Measurements from ENCODE around the gene SDSL. TPM values are rescaled to one million over a fixed set of nuclear protein-coding genes. Genes with fewer than 3 reads are reported as not detected.

SDSL gene
- polyA plus RNA-seq, 1 donor from 2014 or later, result 0.43 TPM

DNA sequence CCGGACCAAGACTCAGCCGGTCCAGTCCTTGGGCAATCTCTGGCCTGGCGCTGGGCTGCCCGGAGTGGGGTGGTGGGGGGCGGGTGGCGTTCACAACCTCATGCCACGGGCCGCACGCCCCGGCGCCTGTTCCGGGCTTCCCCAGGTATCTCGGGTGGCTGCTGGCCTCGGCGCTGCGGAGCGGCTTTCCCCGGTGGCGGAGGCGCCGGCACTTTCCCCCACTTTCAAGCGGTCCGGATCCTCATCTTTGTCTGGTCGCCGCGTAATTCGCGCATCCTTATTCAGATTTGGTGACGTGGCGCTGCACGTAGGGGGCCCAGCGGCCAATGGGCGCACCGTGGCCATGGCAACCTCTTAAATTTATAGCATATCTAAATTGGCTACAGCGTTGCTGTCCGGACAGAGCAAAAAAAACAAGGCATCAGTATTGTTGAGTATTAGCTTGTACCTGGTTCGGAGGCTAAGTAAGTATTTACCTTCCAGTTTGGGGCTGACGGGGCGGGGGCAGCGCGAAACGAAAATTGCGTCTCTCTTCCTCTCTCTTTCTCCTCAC lies 49.5 kb downstream of the SDSL start, which contains the start of gene LHX5:
Gene LHX5, minus strand, starts transcription at position 253 of the 553 bp plus-strand sequence. CDS start 373 bp downstream, outside the sequence.
- Mint-ChIP-seq H3K9me3 (peaks cover 0 to 2% (median 0%) of the 10 kb centered on the region in 3 donors), H3K27me3 (peaks cover 60% of the 10 kb centered on the region), H3K4me1 (peaks cover 3 to 21% (median 11%) of the 10 kb centered on the region in 3 donors), H3K4me3 (peak within 1 kb of the TSS in 2 of 4 donors; percentile 25 to 47), H3K36me3 (peaks cover 2% of the 10 kb centered on the region), H3K27ac (peak within 1 kb of the TSS in 1 of 3 donors; percentile 51)

DNA sequence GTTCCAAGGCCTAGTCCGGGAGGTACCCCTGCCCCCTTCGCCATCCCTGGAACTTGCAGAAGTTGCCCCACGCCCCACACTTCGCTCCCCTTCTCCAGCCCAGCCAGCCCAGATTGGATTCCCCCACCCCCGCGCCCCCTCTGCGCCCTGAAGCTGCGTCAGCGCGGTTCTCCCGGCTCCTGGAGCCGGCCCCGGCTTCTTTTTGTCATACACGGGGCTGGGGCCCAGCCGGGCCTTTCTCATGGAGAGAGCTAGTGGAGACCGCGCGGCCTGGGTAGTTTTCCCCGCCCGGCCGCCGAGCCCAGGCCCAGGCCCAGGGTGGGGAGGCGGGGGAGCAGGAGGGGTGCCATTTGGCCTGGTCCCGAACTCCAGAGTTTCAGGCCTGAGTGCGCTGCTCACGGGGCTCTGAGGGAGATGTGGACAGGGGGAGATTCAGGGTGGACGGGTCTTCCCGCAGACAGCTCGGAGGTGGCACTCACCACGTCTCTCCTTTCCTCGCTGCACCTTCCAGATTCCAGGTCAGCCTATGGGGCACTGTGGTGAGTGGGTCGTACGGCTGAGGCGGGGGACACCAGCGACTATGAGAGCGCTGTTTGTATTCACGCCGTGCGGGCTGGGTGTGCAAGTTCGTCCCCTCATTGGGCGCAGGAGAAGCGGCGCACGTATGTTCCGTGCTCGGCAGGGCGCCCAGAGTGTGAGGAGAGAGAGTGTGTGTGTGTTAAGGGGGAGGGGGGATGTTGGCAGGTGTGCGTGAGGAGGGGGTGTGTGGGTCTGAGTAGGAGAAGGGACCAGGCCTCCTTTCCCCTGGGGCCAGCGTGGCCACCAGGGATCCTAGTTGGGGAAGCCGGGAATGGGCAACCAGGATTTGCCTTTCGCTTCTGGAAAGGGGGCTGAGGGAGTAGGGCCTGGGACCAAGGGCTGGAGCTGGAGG lies 50.3 kb downstream of the SDSL start:
- no peak overlapping the region for H3K27ac Mint-ChIP-seq
- peaks cover 58% of the 10 kb centered on the region for H3K27me3 Mint-ChIP-seq
- no peak overlapping the region for H3K4me3 Mint-ChIP-seq
- peaks cover 0 to 2% (median 0%) of the 10 kb centered on the region in 3 donors for H3K9me3 Mint-ChIP-seq
- peaks cover 2% of the 10 kb centered on the region for H3K36me3 Mint-ChIP-seq
- peaks cover 1 to 18% (median 11%) of the 10 kb centered on the region in 3 donors for H3K4me1 Mint-ChIP-seq

DNA sequence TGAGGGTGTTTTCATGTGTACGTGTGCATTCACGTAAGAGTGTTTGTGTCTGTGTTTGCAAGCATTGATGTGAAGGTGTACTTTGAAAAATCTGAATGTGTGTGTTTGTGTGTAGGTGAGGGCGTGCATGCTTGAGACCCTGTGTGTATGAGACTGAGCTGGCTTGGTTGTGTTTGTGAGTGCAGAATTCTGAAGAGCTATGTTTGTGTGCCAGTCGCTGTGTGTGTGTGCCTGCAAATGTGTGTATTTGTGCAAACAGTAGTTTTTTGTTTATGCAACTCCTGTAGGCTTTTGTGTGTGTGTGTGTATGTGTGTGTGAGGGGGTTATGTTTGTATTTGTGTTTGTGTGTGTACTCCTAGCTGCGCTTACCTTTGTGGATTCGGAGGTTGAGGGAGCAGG lies 51.2 kb downstream of the SDSL start:
- Mint-ChIP-seq H3K36me3 (peaks cover 2% of the 10 kb centered on the region), H3K9me3 (peaks cover 0 to 2% (median 0%) of the 10 kb centered on the region in 3 donors), H3K27ac (no peak overlapping the region), H3K27me3 (peaks cover 63% of the 10 kb centered on the region), H3K4me3 (no peak overlapping the region), H3K4me1 (peaks cover 1 to 18% (median 11%) of the 10 kb centered on the region in 3 donors)

DNA sequence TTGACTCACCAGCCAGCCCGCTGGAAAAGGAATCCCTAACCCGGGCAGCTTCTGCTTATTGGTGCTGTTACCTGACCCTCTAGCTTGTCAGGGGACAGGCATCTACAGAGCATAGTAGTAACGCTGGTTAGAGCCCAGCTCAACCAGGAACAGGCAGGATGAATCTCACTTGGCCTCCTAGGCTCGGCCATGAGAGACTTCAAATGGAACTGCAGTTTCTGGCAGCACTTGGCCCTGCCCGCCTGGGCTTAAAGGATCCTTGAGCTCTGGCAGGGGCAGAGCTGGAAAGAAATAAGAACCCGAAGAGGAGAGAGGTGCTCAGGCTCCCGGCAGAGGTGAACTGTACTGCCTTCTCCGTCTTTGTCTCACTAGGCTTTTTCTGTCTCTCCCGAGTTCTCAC lies 51.8 kb downstream of the SDSL start:
- H3K36me3 Mint-ChIP-seq, result peaks cover 2% of the 10 kb centered on the region
- H3K4me1 Mint-ChIP-seq, result peaks cover 1 to 17% (median 11%) of the 10 kb centered on the region in 3 donors
- H3K27ac Mint-ChIP-seq, result peak overlapping the region in 2 of 3 donors; percentile 77 to 85
- peak overlapping the region in 2 of 4 donors; percentile 20 to 29 for H3K4me3 Mint-ChIP-seq
- peaks cover 0 to 2% (median 0%) of the 10 kb centered on the region in 3 donors for H3K9me3 Mint-ChIP-seq
- H3K27me3 Mint-ChIP-seq, result peaks cover 64% of the 10 kb centered on the region

DNA sequence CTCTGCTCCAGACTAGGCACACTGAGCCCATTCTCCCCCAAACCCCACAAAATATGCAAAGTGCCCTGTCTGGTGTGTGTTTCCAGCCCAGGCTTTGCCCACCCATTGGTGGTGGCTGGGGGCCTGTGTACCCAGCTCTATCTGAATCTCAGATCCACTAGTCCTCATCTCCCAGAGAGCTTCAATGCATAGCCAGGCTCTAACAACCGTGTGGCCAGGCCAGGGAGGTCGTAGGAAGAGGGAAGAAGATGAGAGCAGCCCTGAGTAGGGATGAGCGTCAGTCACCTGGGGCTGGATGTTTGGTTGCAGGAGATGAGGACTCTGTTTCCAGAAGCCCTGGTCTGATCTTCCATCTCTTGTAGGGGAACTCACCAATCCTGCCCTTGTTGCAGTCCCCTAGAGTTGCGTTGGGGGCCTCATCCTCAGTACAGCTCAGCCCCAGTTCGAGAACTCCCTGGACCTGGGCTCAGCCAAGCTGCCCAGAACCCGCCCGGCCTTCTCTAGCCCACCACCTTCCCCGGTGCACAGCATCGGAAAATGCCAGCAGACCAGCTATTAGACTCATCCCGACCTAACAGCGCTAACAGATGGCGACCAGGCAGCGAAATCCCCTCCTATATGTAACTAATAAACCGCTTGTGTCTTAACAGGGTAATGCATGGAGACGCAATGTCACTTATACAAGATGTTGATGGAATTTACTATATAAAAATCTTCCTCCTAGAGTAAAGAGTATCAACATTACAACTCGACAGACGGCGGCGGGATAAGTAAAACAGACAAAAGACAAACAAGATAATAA lies 52.7 kb downstream of the SDSL start:
- H3K9me3 Mint-ChIP-seq, result peaks cover 0 to 5% (median 2%) of the 10 kb centered on the region in 3 donors
- H3K27me3 Mint-ChIP-seq, result peaks cover 68% of the 10 kb centered on the region
- peaks cover 2% of the 10 kb centered on the region for H3K36me3 Mint-ChIP-seq
- peak overlapping the region; percentile 62 to 85 (median 77) for H3K27ac Mint-ChIP-seq
- peaks cover 0 to 17% (median 11%) of the 10 kb centered on the region in 3 donors for H3K4me1 Mint-ChIP-seq
- peak overlapping the region in 1 of 4 donors; percentile 29 for H3K4me3 Mint-ChIP-seq

DNA sequence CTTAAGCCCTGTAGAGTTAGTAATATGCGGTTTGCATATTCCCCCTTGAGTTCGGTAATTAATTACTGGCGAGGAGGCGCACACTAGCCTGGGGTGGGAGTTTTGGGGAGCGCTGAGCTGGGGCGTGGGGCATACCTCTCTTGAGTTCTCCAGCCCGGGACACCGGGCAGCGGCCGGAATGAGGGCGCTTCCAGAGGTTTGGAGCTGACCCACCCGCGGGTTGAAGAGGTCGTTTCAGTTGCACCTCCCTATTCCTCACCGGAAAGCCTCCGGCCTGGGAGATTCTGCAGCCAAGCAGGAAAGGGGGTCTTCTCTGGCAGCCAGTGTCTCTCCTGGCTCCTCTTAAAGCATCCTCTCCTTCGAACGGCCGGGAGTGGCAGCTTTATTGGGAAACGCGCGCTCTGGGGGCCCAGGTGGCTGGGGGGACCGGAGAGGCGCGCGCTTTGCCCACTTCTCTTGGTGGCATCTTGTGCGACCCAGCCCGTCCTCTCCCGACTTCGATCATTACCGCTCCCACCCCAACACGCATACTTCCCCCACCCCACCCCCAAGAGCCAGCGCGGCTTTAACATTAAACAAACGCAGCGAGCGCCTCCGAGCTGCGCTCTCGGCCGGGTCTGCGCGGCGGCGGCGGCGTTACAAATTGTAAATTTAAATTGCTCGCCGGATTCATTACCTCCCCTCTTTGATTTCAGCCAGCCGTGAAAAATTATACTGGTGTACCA lies 53.4 kb downstream of the SDSL start:
- peaks cover 0 to 17% (median 11%) of the 10 kb centered on the region in 3 donors for H3K4me1 Mint-ChIP-seq
- no peak overlapping the region for H3K4me3 Mint-ChIP-seq
- peaks cover 2% of the 10 kb centered on the region for H3K36me3 Mint-ChIP-seq

DNA sequence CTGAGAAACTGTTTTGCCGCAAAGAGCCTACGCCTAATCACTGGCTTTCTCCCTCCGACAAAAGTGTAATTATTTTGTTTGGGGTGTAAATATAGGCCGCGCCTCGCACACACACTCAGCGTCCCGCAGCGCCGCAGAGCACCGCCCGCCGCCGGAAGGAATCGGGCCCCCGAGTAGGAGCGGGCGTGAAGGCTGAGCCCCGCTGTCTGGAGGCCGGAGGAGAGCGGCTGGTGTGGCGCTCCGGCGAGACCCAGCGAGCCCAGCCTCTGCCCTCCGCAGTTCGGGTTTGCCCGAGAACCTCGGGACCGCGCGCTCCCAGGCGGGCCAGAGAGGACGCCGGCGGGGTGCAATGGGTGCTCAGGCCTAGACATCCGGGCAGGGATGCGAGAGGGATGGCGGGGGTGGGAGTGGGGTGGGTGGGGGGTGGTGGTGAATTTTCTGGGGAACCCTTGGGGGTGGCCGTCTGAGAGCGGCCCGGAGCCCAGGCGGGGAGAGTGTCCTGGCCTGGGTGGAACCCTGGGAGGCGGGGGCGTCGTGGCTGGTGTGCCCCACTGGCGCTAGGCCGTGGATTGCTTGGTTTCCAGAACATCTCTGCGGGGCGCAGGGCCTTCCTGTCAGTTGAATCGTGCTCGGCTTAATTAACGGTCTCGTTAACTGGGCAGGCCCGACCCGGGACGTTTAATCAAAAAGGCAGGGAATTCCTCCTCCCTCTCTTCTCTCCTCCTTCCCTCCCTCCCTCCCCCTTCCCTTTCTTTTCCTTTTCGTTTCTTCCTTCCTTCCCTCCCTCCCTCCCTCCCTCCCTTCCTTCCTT lies 54.2 kb downstream of the SDSL start:
- Mint-ChIP-seq H3K9me3 (peaks cover 2 to 5% (median 3%) of the 10 kb centered on the region in 3 donors), H3K4me1 (peaks cover 0 to 17% (median 11%) of the 10 kb centered on the region in 3 donors), H3K27ac (no peak overlapping the region), H3K27me3 (peaks cover 71% of the 10 kb centered on the region), H3K36me3 (peaks cover 2% of the 10 kb centered on the region), H3K4me3 (no peak overlapping the region)

More for the DNA sequence above, 53.4 kb downstream of the SDSL start:
- peaks cover 2 to 5% (median 3%) of the 10 kb centered on the region in 3 donors for H3K9me3 Mint-ChIP-seq
- peaks cover 73% of the 10 kb centered on the region for H3K27me3 Mint-ChIP-seq
- H3K27ac Mint-ChIP-seq, result no peak overlapping the region

DNA sequence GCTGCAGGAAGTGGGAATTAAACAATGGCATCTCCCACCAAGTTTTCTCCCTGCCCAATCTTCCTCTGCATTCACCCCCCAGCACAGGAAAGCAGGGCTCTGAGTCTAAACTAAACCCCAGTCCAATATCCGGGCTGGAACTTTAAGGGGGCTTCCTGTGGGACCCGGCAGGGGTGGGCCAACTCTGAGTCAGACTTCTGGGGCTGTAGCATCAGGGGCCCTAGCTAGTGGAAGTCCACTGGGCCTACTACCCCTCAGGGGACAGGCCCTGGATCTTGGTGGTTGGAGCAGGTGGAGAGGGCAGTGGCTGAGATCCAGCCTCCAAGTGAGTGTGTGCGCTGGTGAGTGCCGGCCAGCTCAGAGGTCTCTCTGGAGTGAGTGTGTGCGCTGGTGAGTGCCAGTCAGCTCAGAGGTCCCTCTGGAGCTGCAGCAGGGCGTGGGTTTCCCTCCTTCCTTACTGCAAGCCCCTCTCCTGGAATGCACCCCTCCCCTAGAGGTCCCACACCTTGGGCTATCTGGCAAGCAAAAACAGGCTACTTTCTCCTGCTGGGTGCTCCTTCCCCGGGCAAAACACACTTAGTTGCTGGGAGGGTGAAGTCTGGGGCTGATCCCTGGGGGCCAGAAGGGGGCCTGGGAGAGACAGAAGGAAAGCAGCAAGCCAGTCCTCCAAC lies 55.1 kb downstream of the SDSL start:
- Mint-ChIP-seq H3K27me3 (peaks cover 72% of the 10 kb centered on the region), H3K4me1 (peaks cover 0 to 13% (median 11%) of the 10 kb centered on the region in 3 donors), H3K4me3 (peak overlapping the region in 1 of 4 donors; percentile 28), H3K27ac (peak overlapping the region in 2 of 3 donors; percentile 6 to 31), H3K9me3 (peaks cover 2 to 5% (median 3%) of the 10 kb centered on the region in 3 donors), H3K36me3 (no peaks in the 10 kb centered on the region)

DNA sequence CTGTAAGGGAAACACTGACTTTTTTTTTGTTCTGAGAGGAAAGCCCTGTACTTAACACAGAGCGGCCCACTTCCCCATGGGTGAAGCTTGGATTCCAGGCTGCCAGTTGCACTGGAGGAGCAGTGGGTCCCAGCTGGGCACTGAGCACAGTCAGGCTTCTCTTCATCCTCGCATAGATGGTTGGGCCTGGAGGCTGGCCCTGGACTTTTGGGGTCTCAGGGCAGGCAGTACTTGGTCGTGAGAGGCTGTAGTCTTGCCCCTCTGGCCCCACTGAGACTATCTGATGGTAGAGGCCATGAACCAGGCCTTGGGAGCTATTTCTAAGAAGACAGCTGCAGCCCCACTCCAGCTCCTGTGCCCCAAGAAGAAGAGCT lies 55.6 kb downstream of the SDSL start:
- Mint-ChIP-seq H3K4me1 (peaks cover 0 to 13% (median 11%) of the 10 kb centered on the region in 3 donors), H3K27me3 (peaks cover 75% of the 10 kb centered on the region), H3K36me3 (no peaks in the 10 kb centered on the region), H3K4me3 (peak overlapping the region in 1 of 4 donors; percentile 28), H3K27ac (no peak overlapping the region), H3K9me3 (peaks cover 2 to 5% (median 3%) of the 10 kb centered on the region in 3 donors)

DNA sequence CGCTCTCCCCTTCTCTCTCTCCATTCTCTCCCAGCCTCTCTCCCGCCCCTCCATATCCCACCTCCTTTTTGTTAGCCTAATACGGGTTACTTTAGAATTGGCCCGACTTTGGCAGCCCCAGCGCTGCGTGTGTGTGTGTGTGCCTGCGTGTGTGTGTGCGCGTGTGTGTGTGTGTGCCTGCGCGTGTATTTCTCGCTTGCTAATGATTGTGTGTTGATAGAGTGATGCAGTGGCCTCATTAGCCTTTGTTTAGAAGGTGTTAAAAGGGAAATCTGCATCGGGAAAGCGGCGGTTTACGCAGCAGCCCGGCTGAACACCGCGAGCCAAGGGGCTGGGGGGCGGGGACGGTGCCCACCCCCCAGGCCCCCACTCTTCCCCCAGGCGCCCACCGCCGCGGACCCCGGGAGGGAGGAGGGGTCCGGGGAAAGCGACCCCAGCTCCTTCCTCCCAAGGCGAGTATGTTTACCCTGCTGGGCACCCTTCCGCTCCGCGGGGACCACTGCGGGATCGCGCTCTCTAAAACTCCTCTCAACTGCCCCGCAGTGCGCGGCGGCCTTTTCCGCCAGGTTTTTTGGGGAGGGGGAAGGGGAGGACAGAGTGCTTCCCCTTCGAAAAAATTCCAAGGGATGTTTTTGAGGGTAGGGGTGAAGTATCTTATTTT lies 56.3 kb downstream of the SDSL start:
- Mint-ChIP-seq H3K27ac (no peak overlapping the region), H3K4me3 (peak overlapping the region in 1 of 4 donors; percentile 47), H3K27me3 (peaks cover 76% of the 10 kb centered on the region)

DNA sequence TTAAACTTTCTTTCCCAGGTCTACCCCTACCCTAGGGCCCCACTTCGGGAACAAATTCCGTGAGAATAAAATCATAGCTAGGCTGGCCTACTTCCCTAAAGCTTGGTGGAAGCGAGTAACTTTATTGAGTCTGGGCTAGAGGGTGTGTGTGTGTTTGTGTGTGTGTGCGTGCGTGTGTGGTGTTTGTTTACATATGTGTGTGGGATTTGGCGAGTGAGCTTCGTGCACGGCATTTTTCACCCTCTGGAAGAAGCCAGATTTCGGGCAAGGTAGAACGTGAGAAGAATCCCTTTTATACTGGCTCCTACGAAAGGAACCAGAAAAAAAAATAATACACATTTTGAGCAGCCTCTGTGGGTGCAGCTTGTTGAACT lies 57.0 kb downstream of the SDSL start:
- Mint-ChIP-seq H3K4me1 (peaks cover 0 to 10% (median 9%) of the 10 kb centered on the region in 3 donors), H3K9me3 (peaks cover 2 to 5% (median 3%) of the 10 kb centered on the region in 3 donors), H3K36me3 (no peaks in the 10 kb centered on the region), H3K27me3 (peaks cover 72% of the 10 kb centered on the region), H3K27ac (peak overlapping the region in 1 of 3 donors; percentile 84), H3K4me3 (peak overlapping the region in 1 of 4 donors; percentile 45)

More for the DNA sequence above, 56.3 kb downstream of the SDSL start:
- peaks cover 2 to 5% (median 3%) of the 10 kb centered on the region in 3 donors for H3K9me3 Mint-ChIP-seq
- peaks cover 0 to 11% (median 10%) of the 10 kb centered on the region in 3 donors for H3K4me1 Mint-ChIP-seq
- H3K36me3 Mint-ChIP-seq, result no peaks in the 10 kb centered on the region

DNA sequence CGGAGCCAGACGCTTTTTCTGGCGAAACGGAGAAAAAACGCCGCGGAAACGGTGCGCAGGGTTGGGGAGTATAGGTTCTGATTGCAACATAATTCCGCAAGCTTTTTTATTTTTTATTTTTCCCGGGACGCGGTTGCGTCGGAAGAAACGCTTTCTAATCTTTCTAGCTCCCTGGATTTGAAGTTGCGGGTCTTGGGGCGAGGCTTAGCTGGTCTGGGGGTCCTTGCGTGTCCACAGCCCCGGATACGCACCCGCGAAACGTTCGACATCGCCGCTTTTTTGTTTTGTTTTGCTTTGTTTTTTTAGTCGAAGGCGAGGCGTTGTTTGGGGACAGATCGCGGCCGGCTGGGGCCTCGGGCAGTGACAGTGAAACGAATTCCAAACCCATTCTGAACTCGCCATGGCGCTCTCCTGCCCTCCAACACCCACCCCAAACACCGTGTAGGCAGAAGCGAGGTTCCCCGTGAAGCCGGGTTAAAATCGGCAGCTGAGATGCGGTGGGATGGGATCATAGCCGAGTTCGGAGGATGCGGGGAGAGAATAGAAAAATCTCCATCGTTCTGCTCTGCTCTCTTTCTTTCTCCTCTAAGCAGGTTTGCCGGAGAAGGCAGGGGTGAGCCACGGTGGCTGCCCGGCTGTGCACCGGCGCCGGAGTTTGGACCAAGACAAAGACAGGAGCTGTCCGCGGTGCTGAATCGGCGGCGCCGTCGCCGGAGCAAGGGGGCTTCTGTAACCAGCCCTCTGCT lies 57.6 kb downstream of the SDSL start:
- H3K36me3 Mint-ChIP-seq, result no peaks in the 10 kb centered on the region
- peaks cover 3 to 5% (median 4%) of the 10 kb centered on the region in 3 donors for H3K9me3 Mint-ChIP-seq
- peaks cover 70% of the 10 kb centered on the region for H3K27me3 Mint-ChIP-seq
- H3K4me3 Mint-ChIP-seq, result peak overlapping the region in 2 of 4 donors; percentile 33 to 68
- H3K27ac Mint-ChIP-seq, result peak overlapping the region in 2 of 3 donors; percentile 64 to 84
- peaks cover 0 to 5% (median 4%) of the 10 kb centered on the region in 3 donors for H3K4me1 Mint-ChIP-seq
